HG02798 (cell line): ENCODE measurements around the gene EIF1AD.
"Not testable (repeated sequence)": the region's sequence is repeated elsewhere in the genome, so short reads cannot be mapped to it uniquely, and the experiment has no call there.

Source experiments
- ATAC-seq: cut with Tn5 transposase; IDR thresholded peaks from one replicate; pipeline ENCODE4 v1.9.1; 2021; ENCODE audit warnings: mild to moderate bottlenecking; ENCODE audit not compliant: unreplicated experiment, poor library complexity

EIF1AD gene

GRCh38 chr11:66001942-66002647 lies at the start of gene EIF1AD, which contains the start of gene BANF1:
TSS of gene EIF1AD (minus strand) at chr11:66002157. CDS start at chr11:66000389, 1,768 bp downstream.
TSS of gene BANF1 (plus strand) at chr11:66002503. CDS start at chr11:66003251, 748 bp downstream.
- ATAC-seq = peak; percentile 75

- ATAC-seq = no peak
Observed at GRCh38 chr11:66051371-66051765, 49.4 kb upstream of the EIF1AD start.

GRCh38 chr11:66050581-66051231 lies 48.7 kb upstream of the EIF1AD start:
- ATAC-seq = no peak

- ATAC-seq = no peak
Observed at GRCh38 chr11:66048547-66049323, 46.8 kb upstream of the EIF1AD start, which contains the start of gene GAL3ST3. TSS of gene GAL3ST3 (minus strand) at chr11:66049161. CDS start at chr11:66045415, 3,746 bp downstream.

- ATAC-seq = no peak
Observed at GRCh38 chr11:66047541-66048365, 45.8 kb upstream of the EIF1AD start.

GRCh38 chr11:66046901-66047300 lies 44.9 kb upstream of the EIF1AD start:
- no peak for ATAC-seq

- ATAC-seq = peak; percentile 63
Observed at GRCh38 chr11:66045177-66045639, 43.3 kb upstream of the EIF1AD start.

- no peak for ATAC-seq
Observed at GRCh38 chr11:66044757-66045156, 42.8 kb upstream of the EIF1AD start.

GRCh38 chr11:66042996-66043906 lies 41.3 kb upstream of the EIF1AD start:
- no peak for ATAC-seq

GRCh38 chr11:66042227-66042995 lies 40.5 kb upstream of the EIF1AD start:
- no peak for ATAC-seq

- ATAC-seq = no peak
Observed at GRCh38 chr11:66039765-66040164, 37.8 kb upstream of the EIF1AD start.

- ATAC-seq = no peak
Observed at GRCh38 chr11:66037327-66037726, 35.4 kb upstream of the EIF1AD start.

- ATAC-seq = no peak
Observed at GRCh38 chr11:66036334-66036710, 34.4 kb upstream of the EIF1AD start.

GRCh38 chr11:66035653-66036333 lies 33.8 kb upstream of the EIF1AD start:
- no peak for ATAC-seq

- no peak for ATAC-seq
Observed at GRCh38 chr11:66032957-66033735, 31.2 kb upstream of the EIF1AD start.

GRCh38 chr11:66026017-66026529 lies 24.1 kb upstream of the EIF1AD start, which contains the start of gene CATSPER1:
TSS of gene CATSPER1 (minus strand) at chr11:66026479. CDS start at chr11:66026379, 100 bp downstream.
- no peak for ATAC-seq

GRCh38 chr11:66023186-66023440 lies 21.2 kb upstream of the EIF1AD start:
- not testable (repeated sequence) for ATAC-seq
